HepG2 (cell line): Measurements from ENCODE around the gene DDRGK1. TPM values are rescaled to one million over a fixed set of nuclear protein-coding genes. Genes with fewer than 3 reads are reported as not detected.

Source experiments
- ATM ChIP-seq: fragments of 450-650 bp; IDR thresholded peaks from 2 replicates; pipeline ENCODE4 v1.7.1; 2017; ENCODE audit warnings: mild to moderate bottlenecking, borderline replicate concordance
- CEBPG ChIP-seq: IDR thresholded peaks from 2 replicates; pipeline ENCODE4 v1.6.1; 2016
- ESRRA ChIP-seq: sonication (generic); formaldehyde crosslinking; IDR thresholded peaks from 2 replicates; pipeline ENCODE4 v1.5.1; 2020; ENCODE audit warnings: mild to moderate bottlenecking, low read depth, missing genetic modification reagents
- FOXK1 ChIP-seq: sonication (generic); formaldehyde crosslinking; IDR thresholded peaks from 2 replicates; pipeline ENCODE4 v1.4.0; 2020; ENCODE audit warnings: low read depth, missing genetic modification reagents, borderline replicate concordance
- MIER2 ChIP-seq: IDR thresholded peaks from 2 replicates; pipeline ENCODE4 v1.6.1; 2016; ENCODE audit warnings: missing biosample characterization, missing genetic modification reagents
- PRDM15 ChIP-seq: sonication (generic); formaldehyde crosslinking; IDR thresholded peaks from 2 replicates; pipeline ENCODE4 v1.4.0; 2020; ENCODE audit warnings: missing genetic modification reagents
- PRDM4 ChIP-seq: sonication (generic); formaldehyde crosslinking; IDR thresholded peaks from 2 replicates; pipeline ENCODE4 v1.9.0; 2021; ENCODE audit warnings: missing genetic modification reagents, borderline replicate concordance
- SRSF4 ChIP-seq: fragments of 200-400 bp; formaldehyde crosslinking; IDR thresholded peaks from one replicate; pipeline ENCODE4 v1.6.1; 2018; ENCODE audit warnings: mild to moderate bottlenecking, low read depth, low read length, moderate library complexity; ENCODE audit not compliant: poor library complexity, severe bottlenecking
- TFE3 ChIP-seq: IDR thresholded peaks from 2 replicates; pipeline ENCODE4 v1.6.1; 2016
- TOE1 ChIP-seq: sonication (generic); formaldehyde crosslinking; IDR thresholded peaks from 2 replicates; pipeline ENCODE4 v1.4.0; 2020; ENCODE audit warnings: mild to moderate bottlenecking, missing genetic modification reagents
- ZFY ChIP-seq: sonication (generic); formaldehyde crosslinking; IDR thresholded peaks from 2 replicates; pipeline ENCODE4 v1.4.0; 2020; ENCODE audit warnings: missing genetic modification reagents
- ZIK1 ChIP-seq: sonication (generic); formaldehyde crosslinking; IDR thresholded peaks from 2 replicates; pipeline ENCODE4 v1.5.0; 2020; ENCODE audit warnings: mild to moderate bottlenecking, low read depth, missing genetic modification reagents, borderline replicate concordance
- ZNF256 ChIP-seq: sonication (generic); formaldehyde crosslinking; conservative IDR thresholded peaks from 2 replicates; pipeline ENCODE4 v1.4.0; 2020; ENCODE audit warnings: missing genetic modification reagents
- ZNF263 ChIP-seq: sonication (generic); formaldehyde crosslinking; IDR thresholded peaks from 2 replicates; pipeline ENCODE4 v1.4.0; 2020; ENCODE audit warnings: missing genetic modification reagents
- ZNF282 ChIP-seq: fragments of 450-650 bp; IDR thresholded peaks from 2 replicates; pipeline ENCODE4 v1.6.1; 2018; ENCODE audit not compliant: partially characterized antibody
- ZNF414 ChIP-seq: sonication (generic); formaldehyde crosslinking; IDR thresholded peaks from 2 replicates; pipeline ENCODE4 v1.5.0; 2020; ENCODE audit warnings: missing genetic modification reagents
- ZNF446 ChIP-seq: sonication (generic); formaldehyde crosslinking; IDR thresholded peaks from 2 replicates; pipeline ENCODE4 v1.5.0; 2020; ENCODE audit warnings: mild to moderate bottlenecking, missing genetic modification reagents
- ZNF530 ChIP-seq: sonication (generic); formaldehyde crosslinking; IDR thresholded peaks from 2 replicates; pipeline ENCODE4 v1.5.0; 2020; ENCODE audit warnings: low read depth, mild to moderate bottlenecking, missing genetic modification reagents
- ZNF589 ChIP-seq: sonication (generic); formaldehyde crosslinking; conservative IDR thresholded peaks from 2 replicates; pipeline ENCODE4 v1.8.0; 2022; ENCODE audit warnings: mild to moderate bottlenecking, moderate library complexity, missing genetic modification reagents
- ZNF639 ChIP-seq: conservative IDR thresholded peaks from 2 replicates; pipeline ENCODE4 v1.6.1; 2018; ENCODE audit warnings: missing genetic modification reagents
- ZNF737 ChIP-seq: sonication (generic); formaldehyde crosslinking; IDR thresholded peaks from 2 replicates; pipeline ENCODE4 v1.5.0; 2020; ENCODE audit warnings: missing genetic modification reagents, mild to moderate bottlenecking, borderline replicate concordance
- ZNF776 ChIP-seq: sonication (generic); formaldehyde crosslinking; IDR thresholded peaks from 2 replicates; pipeline ENCODE4 v1.4.0; 2020; ENCODE audit warnings: mild to moderate bottlenecking, missing genetic modification reagents
- polyA plus RNA-seq, 8 experiments: library from polyadenylated mRNA; depleted of rRNA in 3 of 8; stranded (reverse) in 7 of 8; unstranded in 1 of 8; fragments of >200 nt; fragmentation: Illumina TruSeq in 4 of 8; extraction: Trizol in 4 of 8; gene quantifications; 2 replicates each; pipeline versions ENCODE4 v1.2.1 to v1.2.3, GENCODE V29; 2011 to 2016; ENCODE audit warnings: low read depth in 4 of 8, missing spikeins in 1 of 8, mixed read lengths in 1 of 8; ENCODE audit not compliant: insufficient read depth in 1 of 8
- total RNA-seq, 5 experiments: library from RNA; depleted of rRNA; stranded (reverse); fragments of >200 nt; fragmentation: Illumina TruSeq; extraction: Trizol; gene quantifications; 2 replicates each; pipeline ENCODE4 v1.2.3, GENCODE V29; 2016; ENCODE audit warnings: low read depth in 1 of 5

DDRGK1 gene
- total and polyA plus RNA-seq, 2 of the 13 experiments (the other 11 are each of a cell fraction or from before 2014, with no cell fraction given), result 96.7 to 149 TPM

- TF ChIP-seq ZNF776, result no peak
- TF ChIP-seq PRDM15, result no peak
- TF ChIP-seq ZNF530 (CRISPR knock-in tag), result no peak
- no peak for TF ChIP-seq ZNF282
- no peak for TF ChIP-seq TFE3 (CRISPR knock-in tag)
- TF ChIP-seq ZNF639 (CRISPR knock-in tag), result no peak
- TF ChIP-seq MIER2, result no peak
- no peak for TF ChIP-seq PRDM4 (CRISPR knock-in tag)
- TF ChIP-seq ZNF589 (CRISPR knock-in tag), result no peak
- TF ChIP-seq ATM, result no peak
- TF ChIP-seq ZNF263, result no peak
- TF ChIP-seq ZNF414, result no peak
- no peak for TF ChIP-seq FOXK1 (CRISPR knock-in tag)
- TF ChIP-seq ZFY, result no peak
- TF ChIP-seq CEBPG (CRISPR knock-in tag), result peak; percentile 2; the same call in 1 of the 2 replicates
- TF ChIP-seq ESRRA, result no peak
- no peak for TF ChIP-seq ZNF737 (CRISPR knock-in tag)
- TF ChIP-seq TOE1 (CRISPR knock-in tag), result no peak
- TF ChIP-seq ZNF446 (CRISPR knock-in tag), result 0 out of 2 replicates have a peak, but pooled peaks have one; percentile 46
- no peak for TF ChIP-seq ZIK1 (CRISPR knock-in tag)
- no peak for TF ChIP-seq SRSF4
- TF ChIP-seq ZNF256 (CRISPR knock-in tag), result no peak
These were observed 4.3 kb upstream of the DDRGK1 start (continued) for GRCh38 chr20:3208786-3209256.
